RWPE1 (cell line): ENCODE results near the gene GDPGP1.

Experiments
- CTCF ChIA-PET: fragments of 350-600 bp; sonication (Branson Sonifier 250); formaldehyde crosslinking; extraction: SDS; loops from one replicate; lab custom pipeline; 2021; lab: Yijun Ruan, JAX
- POLR2A ChIA-PET: fragments of 400-600 bp; formaldehyde crosslinking; extraction: SDS; loops from one replicate; lab custom pipeline; 2020; ENCODE audit warnings: antibody characterized with exemption; ENCODE audit not compliant: low non-redundant PET; lab: Yijun Ruan, JAX
- DNase-seq: peaks from one replicate; pipeline ENCODE4 v3.0.0; 2012; ENCODE audit warnings: low spot score
- H3K27ac ChIP-seq: fragments of 450-650 bp; 2 replicates; pipeline ENCODE4 v1.5.1; 2017
- CTCF ChIP-seq: fragments of 450-650 bp; conservative IDR thresholded peaks from 2 replicates; pipeline ENCODE4 v1.5.1; 2017; ENCODE audit warnings: low read depth, mild to moderate bottlenecking

Gene GDPGP1

GRCh38 chr15:90203922-90204321, 30.1 kb upstream of the GDPGP1 start:
- no peak for DNase-seq
- TF ChIP-seq CTCF: no peak
- ChIA-PET CTCF (no interaction called here), POLR2A (interaction anchor here (1.0 to 4.1 kb wide), 2 partner anchors 9 to 12 kb away, joined by 4 to 19 read pairs; no protein-coding TSS in a partner anchor)
- H3K27ac ChIP-seq: peak overlapping the region; percentile 100

- TF ChIP-seq CTCF: no peak
- peak overlapping the region; percentile 100 for H3K27ac ChIP-seq
- ChIA-PET POLR2A (no interaction called here), CTCF (interaction anchor here (1.8 kb wide), 1 partner anchor 16 kb away, joined by 5 read pairs; no protein-coding TSS in a partner anchor)
- DNase-seq: no peak
Measured at GRCh38 chr15:90205050-90205848, 28.8 kb upstream of the GDPGP1 start.

GRCh38 chr15:90205886-90206285, 28.1 kb upstream of the GDPGP1 start:
- DNase-seq: no peak
- TF ChIP-seq CTCF: no peak
- H3K27ac ChIP-seq: peak overlapping the region; percentile 100
- POLR2A ChIA-PET: interaction anchor here (0.6 kb wide), 1 partner anchor 47 kb away, joined by 3 read pairs; no protein-coding TSS in a partner anchor
- CTCF ChIA-PET: interaction anchor here (0.8 to 1.8 kb wide), 2 partner anchors 9 to 15 kb away, joined by 3 to 5 read pairs; no protein-coding TSS in a partner anchor

GRCh38 chr15:90207252-90207651, 26.8 kb upstream of the GDPGP1 start:
- ChIA-PET POLR2A (no interaction called here), CTCF (interaction anchor here (0.6 to 1.8 kb wide), 3 partner anchors 14 to 725 kb away, joined by 3 to 5 read pairs (median 4); partner anchors contain the start of gene HDDC3)
- TF ChIP-seq CTCF: no peak
- DNase-seq: no peak
- peak overlapping the region; percentile 100 for H3K27ac ChIP-seq

GRCh38 chr15:90208356-90208755, 25.7 kb upstream of the GDPGP1 start:
- POLR2A ChIA-PET: interaction anchor here (0.6 kb wide), 1 partner anchor 17 kb away, joined by 3 read pairs; no protein-coding TSS in a partner anchor
- peak overlapping the region; percentile 100 for H3K27ac ChIP-seq
- no peak for DNase-seq
- TF ChIP-seq CTCF: no peak
- CTCF ChIA-PET: interaction anchor here (0.8 kb wide), 1 partner anchor 10 kb away, joined by 6 read pairs; no protein-coding TSS in a partner anchor

- H3K27ac ChIP-seq: peak overlapping the region; percentile 100
- POLR2A ChIA-PET: no interaction called here
- CTCF ChIA-PET: no interaction called here
- DNase-seq: no peak
- TF ChIP-seq CTCF: no peak
Measured at GRCh38 chr15:90209591-90209990, 24.4 kb upstream of the GDPGP1 start.
